Kidney (tissue), 14 donors: ENCODE data around the gene KIF26B. TPM values are rescaled to one million over a fixed set of nuclear protein-coding genes. Genes with fewer than 3 reads are reported as not detected.
A peak's percentile ranks its signal among the peaks of the same experiment; 100 is the strongest.

ENCODE experiments used
- DNase-seq, 5 donors: peaks; one replicate each; pipeline ENCODE4 v3.0.0-alpha.2; 2013 to 2020
- FAIRE-seq: peaks from 2 replicates; lab custom pipeline; 2012; peaks lifted over from hg19 to GRCh38; lab: Jason Lieb, UNC
- H3K27ac ChIP-seq, 2 donors: one replicate each; pipeline ENCODE4 v1.7.0; 2013; ENCODE audit warnings: low read depth in 2 of 2, low read length in 2 of 2, inconsistent platforms in 1 of 2
- H3K27me3 ChIP-seq: one replicate; pipeline ENCODE4 v1.7.1; 2013; ENCODE audit warnings: low read length, inconsistent platforms; ENCODE audit not compliant: control insufficient read depth, insufficient read depth
- H3K36me3 ChIP-seq, 3 donors: one replicate each; pipeline versions ENCODE4 v1.7.0 to v1.7.1; 2013; ENCODE audit warnings: low read length in 3 of 3, control low read depth in 1 of 3, inconsistent platforms in 1 of 3; ENCODE audit not compliant: insufficient read depth in 3 of 3, control insufficient read depth in 2 of 3
- H3K4me1 ChIP-seq, 3 donors: one replicate each; pipeline versions ENCODE4 v1.7.0 to v1.7.1; 2013; ENCODE audit warnings: low read length in 3 of 3, inconsistent platforms in 1 of 3, low read depth in 1 of 3; ENCODE audit not compliant: control insufficient read depth in 2 of 3, insufficient read depth in 2 of 3
- H3K4me3 ChIP-seq, 3 donors: one replicate each; pipeline versions ENCODE4 v1.7.0 to v1.8.1; 2013; ENCODE audit warnings: low read length in 3 of 3, control low read depth in 1 of 3, inconsistent platforms in 1 of 3
- H3K9ac ChIP-seq, 3 donors: one replicate each; pipeline versions ENCODE4 v1.7.0 to v1.7.1; 2013; ENCODE audit warnings: low read length in 3 of 3, control low read depth in 1 of 3, inconsistent platforms in 1 of 3
- H3K9me3 ChIP-seq, 3 donors: one replicate each; pipeline versions ENCODE4 v1.7.0 to v1.7.1; 2013; ENCODE audit warnings: low read length in 3 of 3, control low read depth in 1 of 3, inconsistent platforms in 1 of 3; ENCODE audit not compliant: control insufficient read depth in 2 of 3, insufficient read depth in 1 of 3
- intact Hi-C: fragments of 100-400 bp; cut with DNase I; formaldehyde crosslinking; loops from one replicate; pipeline ENCODE4 v1.11.1; 2022
- polyA plus RNA-seq: library from polyadenylated mRNA; stranded (reverse); fragments of 350-450 nt; fragmentation: Illumina TruSeq; extraction: RNeasy Lipid Tissue Mini Kit (QIAGEN cat#74804); gene quantifications from one replicate; pipeline ENCODE4 v1.2.3, GENCODE V29; 2014; ENCODE audit warnings: low read depth, low replicate concordance; ENCODE audit not compliant: insufficient read depth
- total RNA-seq: library from RNA; stranded (reverse); fragmentation: NEBNext Ultra II Directional; extraction: Animal tissue kit (Norgen Biotek cat#: 25700); gene quantifications from one replicate; pipeline ENCODE4 v1.2.1, GENCODE V29; 2021
- TF ChIP-seq, protein P1 (sequence below): IDR thresholded peaks from 3 replicates; pipeline ENCODE4 v1.5.1; 2012; ENCODE audit warnings: mild to moderate bottlenecking, moderate library complexity, borderline replicate concordance; ENCODE audit not compliant: insufficient read depth; ENCODE audit errors: extremely low read depth
- donor health status: control.
- donor health status: control.
- donor health status: control.
- donor health status: control.
- donor health status: control.
- donor health status: DM: yes; HTN: yes; CAD: no.
- donor health status: Normal renal cell carcinoma (clear cell type).

The KIF26B gene
- total and polyA plus RNA-seq, 2 donors from 2014 or later: 0.52 to 10.7 TPM

- Histone ChIP-seq H3K36me3 (no peaks in the 10 kb centered on the region), H3K4me1 (peaks cover 7 to 16% (median 8%) of the 10 kb centered on the region in 3 donors), H3K4me3 (no peak overlapping the region), H3K9me3 (no peaks in the 10 kb centered on the region), H3K27me3 (no peaks in the 10 kb centered on the region), H3K27ac (no peak overlapping the region), H3K9ac (no peak overlapping the region)
- intact Hi-C loops: no loop called here
- DNase-seq (peak in 1 of 5 donors; percentile 85), FAIRE-seq (no peak)
- TF ChIP-seq, protein P1, sequence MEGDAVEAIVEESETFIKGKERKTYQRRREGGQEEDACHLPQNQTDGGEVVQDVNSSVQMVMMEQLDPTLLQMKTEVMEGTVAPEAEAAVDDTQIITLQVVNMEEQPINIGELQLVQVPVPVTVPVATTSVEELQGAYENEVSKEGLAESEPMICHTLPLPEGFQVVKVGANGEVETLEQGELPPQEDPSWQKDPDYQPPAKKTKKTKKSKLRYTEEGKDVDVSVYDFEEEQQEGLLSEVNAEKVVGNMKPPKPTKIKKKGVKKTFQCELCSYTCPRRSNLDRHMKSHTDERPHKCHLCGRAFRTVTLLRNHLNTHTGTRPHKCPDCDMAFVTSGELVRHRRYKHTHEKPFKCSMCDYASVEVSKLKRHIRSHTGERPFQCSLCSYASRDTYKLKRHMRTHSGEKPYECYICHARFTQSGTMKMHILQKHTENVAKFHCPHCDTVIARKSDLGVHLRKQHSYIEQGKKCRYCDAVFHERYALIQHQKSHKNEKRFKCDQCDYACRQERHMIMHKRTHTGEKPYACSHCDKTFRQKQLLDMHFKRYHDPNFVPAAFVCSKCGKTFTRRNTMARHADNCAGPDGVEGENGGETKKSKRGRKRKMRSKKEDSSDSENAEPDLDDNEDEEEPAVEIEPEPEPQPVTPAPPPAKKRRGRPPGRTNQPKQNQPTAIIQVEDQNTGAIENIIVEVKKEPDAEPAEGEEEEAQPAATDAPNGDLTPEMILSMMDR: no peak
These were observed 103.6 kb downstream of the KIF26B start for GRCh38 chr1:245258271-245258920.

DNA sequence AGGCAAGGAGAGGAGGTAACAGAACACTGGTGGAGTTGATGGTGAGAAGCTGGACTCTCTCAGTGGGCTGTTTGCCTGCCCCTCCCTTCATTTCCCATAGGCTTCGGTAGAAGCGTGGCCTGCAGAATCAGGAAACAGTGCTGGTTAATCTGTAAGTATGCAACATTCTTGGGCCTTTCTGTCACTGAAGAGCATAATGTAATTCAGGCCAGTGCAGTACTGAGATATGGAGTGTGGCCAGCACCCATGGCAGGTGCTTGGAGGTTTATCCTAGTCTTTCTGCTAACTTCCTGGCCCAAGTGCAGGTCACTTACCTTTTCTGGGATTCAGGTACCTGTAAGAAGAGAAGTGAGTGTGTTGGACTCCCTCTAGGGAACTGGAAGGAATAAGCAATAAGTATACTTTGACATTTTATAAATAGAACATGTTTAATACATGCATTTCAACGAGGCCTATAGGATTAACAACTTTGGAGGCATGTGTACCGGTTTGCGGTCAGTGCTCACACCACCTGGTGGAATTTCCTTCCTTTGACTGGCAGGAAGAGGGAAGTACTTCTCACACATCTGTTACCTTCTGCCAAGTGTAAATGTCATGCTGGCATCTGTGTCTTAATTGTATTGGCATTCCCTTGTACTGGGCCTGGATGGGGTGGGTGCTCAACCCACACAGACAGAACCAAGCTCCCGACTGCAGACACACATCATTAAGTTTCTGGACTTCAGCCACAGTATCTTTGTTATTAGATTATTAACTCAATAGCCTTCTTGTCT, 105.5 kb downstream of the KIF26B start:
- H3K27ac ChIP-seq: no peak overlapping the region
- peaks cover 7 to 16% (median 8%) of the 10 kb centered on the region in 3 donors for H3K4me1 ChIP-seq
- H3K9ac ChIP-seq: no peak overlapping the region
- intact Hi-C loops: no loop called here
- H3K9me3 ChIP-seq: no peaks in the 10 kb centered on the region
- no peak overlapping the region for H3K4me3 ChIP-seq
- H3K36me3 ChIP-seq: no peaks in the 10 kb centered on the region
- FAIRE-seq (no peak), DNase-seq (peak in 4 of 5 donors; percentile 39 to 69 (median 53))
- TF ChIP-seq, protein P1: no peak
- no peaks in the 10 kb centered on the region for H3K27me3 ChIP-seq

- TF ChIP-seq, protein P1: no peak
- no peak overlapping the region for H3K4me3 ChIP-seq
- no peak overlapping the region for H3K9ac ChIP-seq
- H3K9me3 ChIP-seq: no peaks in the 10 kb centered on the region
- no peak for DNase-seq
- no peaks in the 10 kb centered on the region for H3K36me3 ChIP-seq
- no peak overlapping the region for H3K27ac ChIP-seq
- no peak for FAIRE-seq
- intact Hi-C loops: no loop called here
- no peaks in the 10 kb centered on the region for H3K27me3 ChIP-seq
- peaks cover 7 to 16% (median 8%) of the 10 kb centered on the region in 3 donors for H3K4me1 ChIP-seq
These were observed 106.1 kb downstream of the KIF26B start for GRCh38 chr1:245260883-245261282.
